T-cell (primary cell): ENCODE measurements around the gene ANAPC5. TPM values are rescaled to one million over a fixed set of nuclear protein-coding genes. Genes with fewer than 3 reads are reported as not detected.

ENCODE experiments used
- ATAC-seq, 4 experiments: fragments of 200-7000 bp in 3 of 4; fragments of 150-1000 bp in 1 of 4; cut with Tn5 transposase; replicated peaks in 1 of 4; 1 replicate in 3 of 4; 2 replicates in 1 of 4; pipeline ENCODE4 v1.10.0; 2021; ENCODE audit warnings: moderate library complexity in 3 of 4, mild to moderate bottlenecking in 2 of 4, moderate number of reproducible peaks in 1 of 4
- CTCF ChIA-PET, 2 donors: fragments of 300-600 bp; sonication (Branson Sonifier 250); formaldehyde crosslinking; loops; one replicate each; lab custom pipeline; 2022; ENCODE audit warnings: antibody characterized with exemption in 2 of 2; lab: Charles Lee
- POLR2A ChIA-PET, 2 donors: fragments of 300-600 bp; sonication (Branson Sonifier 250); formaldehyde crosslinking; loops; one replicate each; lab custom pipeline; 2022; ENCODE audit warnings: antibody characterized with exemption in 2 of 2; lab: Charles Lee
- DNase-seq, 35 experiments: peaks; one replicate each; pipeline versions ENCODE4 v3.0.0 to v3.0.0-alpha.2; 2013 to 2023
- H3K27ac ChIP-seq: one replicate; pipeline ENCODE4 v1.5.1; 2013; ENCODE audit warnings: low read length
- H3K27me3 ChIP-seq, 2 experiments: replicated peaks in 1 of 2; 1 replicate in 1 of 2; 2 replicates in 1 of 2; pipeline versions ENCODE4 v1.6.1 to v1.7.0; 2013; ENCODE audit warnings: low read length in 1 of 2, mixed read lengths in 1 of 2; ENCODE audit not compliant: control insufficient read depth in 2 of 2, insufficient read depth in 2 of 2; ENCODE audit errors: extremely low read depth in 1 of 2
- H3K36me3 ChIP-seq, 2 donors: 1 replicate in 1 of 2; 2 replicates in 1 of 2; pipeline versions ENCODE4 v1.6.1 to v1.7.0; 2013; ENCODE audit warnings: low read length in 1 of 2; ENCODE audit not compliant: control insufficient read depth in 2 of 2, insufficient read depth in 1 of 2; ENCODE audit errors: extremely low read depth in 1 of 2
- H3K4me1 ChIP-seq, 2 experiments: 1 replicate in 1 of 2; 2 replicates in 1 of 2; pipeline versions ENCODE4 v1.6.1 to v1.7.0; 2013; ENCODE audit warnings: low read length in 2 of 2, mixed read lengths in 1 of 2; ENCODE audit not compliant: insufficient read depth in 2 of 2, control insufficient read depth in 1 of 2; ENCODE audit errors: extremely low read depth in 1 of 2
- H3K4me3 ChIP-seq, 2 donors: 1 replicate in 1 of 2; 2 replicates in 1 of 2; pipeline versions ENCODE4 v1.5.1 to v1.7.0; 2013; ENCODE audit warnings: mild to moderate bottlenecking in 2 of 2, low read length in 1 of 2, moderate library complexity in 1 of 2; ENCODE audit not compliant: control insufficient read depth in 1 of 2; ENCODE audit errors: extremely low read depth in 1 of 2
- H3K9me3 ChIP-seq: 2 replicates; pipeline ENCODE4 v1.7.0; 2013
- H3K27ac Mint-ChIP-seq, 2 donors: one replicate each; pipeline ENCODE4 v1.8.0; 2020 to 2021; ENCODE audit warnings: mild to moderate bottlenecking in 2 of 2, mixed read lengths in 2 of 2
- H3K27me3 Mint-ChIP-seq, 2 donors: one replicate each; pipeline ENCODE4 v1.8.0; 2021 to 2022; ENCODE audit warnings: mixed read lengths in 2 of 2
- H3K36me3 Mint-ChIP-seq: one replicate; pipeline ENCODE4 v1.8.0; 2021; ENCODE audit warnings: mixed read lengths
- H3K4me1 Mint-ChIP-seq, 3 donors: one replicate each; pipeline ENCODE4 v1.8.0; 2020 to 2022; ENCODE audit warnings: mixed read lengths in 3 of 3, mild to moderate bottlenecking in 1 of 3
- H3K4me3 Mint-ChIP-seq, 3 donors: one replicate each; pipeline ENCODE4 v1.8.0; 2020 to 2022; ENCODE audit warnings: mild to moderate bottlenecking in 3 of 3, mixed read lengths in 3 of 3, moderate library complexity in 3 of 3
- H3K9me3 Mint-ChIP-seq, 3 donors: one replicate each; pipeline ENCODE4 v1.8.0; 2020 to 2022; ENCODE audit warnings: mixed read lengths in 3 of 3
- WGBS: methylation state at CpG from one replicate; pipeline ENCODE4 v1.1.5; 2013; ENCODE audit warnings: missing lambda C conversion rate; ENCODE audit not compliant: insufficient coverage; 5-methylcytosine and 5-hydroxymethylcytosine counted together
- total RNA-seq, 35 experiments: library from RNA in 6 of 35; stranded (reverse) in 6 of 35; fragments of 120-200 nt in 1 of 35; gene quantifications; one replicate each; pipeline versions ENCODE4 v1.2.1 to v1.2.4 and lab custom pipeline; 2013 to 2026

ANAPC5 gene
- total RNA-seq, 5 donors from 2014 or later (not counting 1 experiment from before 2014, with no cell fraction given), result 121 to 134 (median 126) TPM

DNA sequence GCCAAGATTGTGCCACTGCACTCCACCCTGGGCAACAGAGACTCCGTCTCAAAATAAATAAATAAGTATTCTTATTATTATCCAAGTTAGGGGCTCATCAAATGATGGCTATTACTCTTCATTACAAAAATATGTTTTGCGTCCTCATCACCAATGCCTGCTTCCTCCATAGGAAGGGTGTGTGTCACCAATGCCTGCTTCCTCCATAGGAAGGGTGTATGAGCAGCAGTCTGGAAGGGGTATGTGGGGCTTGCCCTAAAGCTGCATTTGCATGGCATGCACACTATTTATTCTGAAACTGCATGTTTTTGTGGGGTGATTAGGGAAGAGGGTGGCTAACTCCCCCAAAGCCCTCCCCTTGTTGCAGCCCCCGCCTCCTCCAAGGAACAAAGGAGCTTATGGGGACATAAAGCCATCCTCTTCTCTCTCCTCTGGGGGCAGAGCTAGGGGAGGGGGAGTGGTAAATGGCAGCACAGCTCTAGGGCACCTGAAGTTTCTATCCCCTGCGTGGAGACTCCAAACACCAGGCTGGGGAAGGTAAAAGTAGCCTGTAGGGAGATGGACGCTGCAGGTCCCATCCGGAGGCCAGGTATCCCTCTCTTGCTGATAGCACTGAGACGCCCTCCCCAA is 57.0 kb downstream of the ANAPC5 start:
- no peaks in the 10 kb centered on the region for H3K27me3 Mint-ChIP-seq
- WGBS, result 27% methylated on average over 3 of the region's 7 CpGs
- Histone ChIP-seq H3K4me1 (peaks cover 10 to 32% of the 10 kb centered on the region in 2 experiments), H3K4me3 (peak overlapping the region; percentile 76 to 92), H3K9me3 (no peaks in the 10 kb centered on the region), H3K36me3 (peaks cover 0 to 4% of the 10 kb centered on the region in 2 donors), H3K27me3 (no peaks in the 10 kb centered on the region), H3K27ac (no peak overlapping the region)
- peak overlapping the region; percentile 43 to 83 for H3K27ac Mint-ChIP-seq
- H3K4me1 Mint-ChIP-seq, result peaks cover 16 to 24% (median 21%) of the 10 kb centered on the region in 3 donors
- no peaks in the 10 kb centered on the region for H3K9me3 Mint-ChIP-seq
- peaks cover 7% of the 10 kb centered on the region for H3K36me3 Mint-ChIP-seq
- ChIA-PET CTCF (no interaction called here), POLR2A (no interaction called here)
- DNase-seq (peak in 3 of 35 experiments; percentile 2 to 17 (median 13)), ATAC-seq (no peak)
- peak overlapping the region; percentile 84 to 89 (median 87) for H3K4me3 Mint-ChIP-seq

DNA sequence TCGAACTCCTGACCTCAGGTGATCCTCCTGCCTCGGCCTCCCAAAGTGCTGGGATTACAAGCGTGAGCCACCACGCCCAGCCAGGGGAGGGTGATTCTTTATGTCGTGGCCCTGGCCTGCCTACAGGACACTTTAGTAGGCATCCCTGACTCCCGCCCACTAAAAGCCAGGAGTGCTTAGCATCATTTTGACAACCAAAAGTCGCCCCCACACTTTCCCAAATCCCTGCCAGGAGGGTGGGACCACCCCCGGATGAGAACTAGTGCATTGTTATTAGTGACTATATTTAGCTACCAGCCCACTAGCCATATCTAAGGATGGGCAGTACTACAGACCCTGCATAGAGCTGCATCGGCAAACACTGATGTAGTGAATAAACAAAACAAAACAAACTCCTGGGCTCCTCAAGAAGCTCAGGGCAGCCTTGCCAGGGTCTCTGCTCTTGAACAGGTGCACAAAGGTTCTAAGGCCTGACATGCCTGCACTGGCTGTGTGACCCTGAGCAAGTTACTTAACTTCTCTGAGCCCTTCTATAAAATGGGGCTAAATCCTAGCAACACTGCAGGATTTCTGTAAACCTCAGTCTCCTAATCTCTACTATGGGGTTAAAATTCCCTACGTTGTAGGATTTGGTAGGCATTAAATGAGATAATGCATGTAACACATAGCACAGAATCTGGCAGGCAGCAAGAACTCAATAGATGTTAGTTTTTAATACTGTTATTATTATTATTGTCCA is 57.9 kb downstream of the ANAPC5 start:
- Mint-ChIP-seq H3K27ac (no peak overlapping the region), H3K4me3 (peak overlapping the region in 2 of 3 donors; percentile 21 to 45)
- no peak for ATAC-seq

DNA sequence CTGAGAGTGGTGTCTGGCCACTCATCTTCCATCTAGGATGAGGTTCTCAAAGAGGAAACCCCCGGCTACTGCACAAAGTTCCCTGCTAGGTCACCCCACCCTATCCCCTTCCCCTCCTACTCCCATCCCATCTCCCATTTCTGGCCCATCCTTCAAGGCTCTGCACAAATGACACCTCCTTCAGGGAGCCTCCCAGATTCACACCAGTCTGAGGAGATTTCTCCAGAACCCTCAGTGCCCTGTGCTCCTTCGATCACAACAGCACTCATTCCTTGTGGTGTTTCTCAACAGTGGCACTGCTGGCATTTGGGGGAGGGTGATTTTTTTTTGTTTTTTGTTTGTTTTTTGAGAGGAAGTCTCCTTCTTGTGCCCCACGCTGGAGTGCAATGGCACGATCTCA is 58.6 kb downstream of the ANAPC5 start:
- ChIA-PET POLR2A (no interaction called here), CTCF (no interaction called here)
- H3K4me1 Mint-ChIP-seq, result peaks cover 17 to 23% (median 21%) of the 10 kb centered on the region in 3 donors
- H3K4me3 ChIP-seq, result no peak overlapping the region
- 100% methylated on average over 1 of the region's 4 CpGs for WGBS
- no peak overlapping the region for H3K4me3 Mint-ChIP-seq
- peaks cover 0 to 4% of the 10 kb centered on the region in 2 donors for H3K36me3 ChIP-seq
- H3K27me3 Mint-ChIP-seq, result no peaks in the 10 kb centered on the region
- H3K9me3 Mint-ChIP-seq, result no peaks in the 10 kb centered on the region
- DNase-seq (no peak), ATAC-seq (no peak)
- no peaks in the 10 kb centered on the region for H3K27me3 ChIP-seq
- H3K4me1 ChIP-seq, result peaks cover 10 to 32% of the 10 kb centered on the region in 2 experiments
- H3K27ac ChIP-seq, result no peak overlapping the region
- H3K27ac Mint-ChIP-seq, result peak overlapping the region in 1 of 2 donors; percentile 64
- H3K9me3 ChIP-seq, result no peaks in the 10 kb centered on the region
- H3K36me3 Mint-ChIP-seq, result peaks cover 7% of the 10 kb centered on the region

More for the DNA sequence above, 57.9 kb downstream of the ANAPC5 start:
- H3K36me3 ChIP-seq, result peaks cover 0 to 4% of the 10 kb centered on the region in 2 donors
- Mint-ChIP-seq H3K36me3 (peaks cover 7% of the 10 kb centered on the region), H3K27me3 (no peaks in the 10 kb centered on the region), H3K9me3 (no peaks in the 10 kb centered on the region), H3K4me1 (peaks cover 16 to 24% (median 21%) of the 10 kb centered on the region in 3 donors)
- no peak for DNase-seq
- H3K27me3 ChIP-seq, result no peaks in the 10 kb centered on the region
- H3K27ac ChIP-seq, result no peak overlapping the region
- WGBS, result no CpG with 5 or more reads among the region's 10 CpGs
- CTCF ChIA-PET, result no interaction called here
- POLR2A ChIA-PET, result no interaction called here
- H3K4me1 ChIP-seq, result peaks cover 10 to 32% of the 10 kb centered on the region in 2 experiments
- no peaks in the 10 kb centered on the region for H3K9me3 ChIP-seq
- no peak overlapping the region for H3K4me3 ChIP-seq

GRCh38 chr12:121290410-121290809 is 61.8 kb downstream of the ANAPC5 start:
- CTCF ChIA-PET, result no interaction called here
- Histone ChIP-seq H3K27me3 (no peaks in the 10 kb centered on the region), H3K9me3 (no peaks in the 10 kb centered on the region), H3K27ac (no peak overlapping the region), H3K4me3 (no peak overlapping the region), H3K36me3 (peaks cover 0 to 4% of the 10 kb centered on the region in 2 donors), H3K4me1 (peaks cover 2 to 14% of the 10 kb centered on the region in 2 experiments)
- peaks cover 17 to 23% (median 22%) of the 10 kb centered on the region in 3 donors for H3K4me1 Mint-ChIP-seq
- ATAC-seq, result no peak
- no peak overlapping the region for H3K27ac Mint-ChIP-seq
- H3K36me3 Mint-ChIP-seq, result peaks cover 7% of the 10 kb centered on the region
- H3K27me3 Mint-ChIP-seq, result no peaks in the 10 kb centered on the region
- POLR2A ChIA-PET, result no interaction called here
- no peak overlapping the region for H3K4me3 Mint-ChIP-seq
- DNase-seq, result no peak
- no peaks in the 10 kb centered on the region for H3K9me3 Mint-ChIP-seq
- WGBS, result 100% methylated on average over 2 of the region's 5 CpGs

- Histone ChIP-seq H3K27ac (no peak overlapping the region), H3K4me3 (no peak overlapping the region), H3K4me1 (peaks cover 0 to 10% of the 10 kb centered on the region in 2 experiments), H3K36me3 (peaks cover 0 to 4% of the 10 kb centered on the region in 2 donors), H3K9me3 (no peaks in the 10 kb centered on the region), H3K27me3 (no peaks in the 10 kb centered on the region)
- Mint-ChIP-seq H3K4me3 (no peak overlapping the region), H3K27me3 (no peaks in the 10 kb centered on the region), H3K27ac (no peak overlapping the region), H3K36me3 (peaks cover 7% of the 10 kb centered on the region), H3K4me1 (peaks cover 13 to 19% (median 18%) of the 10 kb centered on the region in 3 donors), H3K9me3 (no peaks in the 10 kb centered on the region)
- 95% methylated on average over 5 of the region's 7 CpGs for WGBS
- DNase-seq (no peak), ATAC-seq (no peak)
- POLR2A ChIA-PET, result no interaction called here
- CTCF ChIA-PET, result no interaction called here
Observed at GRCh38 chr12:121289962-121290361, 62.2 kb downstream of the ANAPC5 start.

DNA sequence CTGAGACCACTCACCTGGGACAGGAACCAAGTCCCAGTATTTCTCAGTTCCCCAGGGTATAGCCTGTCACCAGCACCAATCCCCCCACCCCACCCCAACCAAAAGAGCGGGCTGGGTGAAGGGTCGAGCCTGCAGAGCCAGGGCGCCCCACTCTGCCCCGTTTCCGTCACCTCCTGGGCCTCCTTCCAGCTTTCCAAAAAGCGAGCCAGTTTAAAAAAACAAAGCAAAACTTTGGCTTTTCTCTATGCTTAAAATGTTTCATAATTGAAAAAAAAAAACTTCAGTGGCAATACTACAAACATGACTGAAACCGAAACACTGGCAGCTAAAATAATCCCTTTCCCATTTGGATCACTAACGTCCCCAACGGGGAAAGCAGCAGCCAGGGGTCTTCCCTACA is 63.2 kb downstream of the ANAPC5 start:
- Histone ChIP-seq H3K9me3 (no peaks in the 10 kb centered on the region), H3K4me1 (no peaks in the 10 kb centered on the region), H3K4me3 (no peak overlapping the region), H3K36me3 (peaks cover 1 to 4% of the 10 kb centered on the region in 2 donors), H3K27ac (no peak overlapping the region), H3K27me3 (no peaks in the 10 kb centered on the region)
- H3K27ac Mint-ChIP-seq, result no peak overlapping the region
- ATAC-seq (no peak), DNase-seq (no peak)
- H3K27me3 Mint-ChIP-seq, result no peaks in the 10 kb centered on the region
- WGBS, result no CpG with 5 or more reads among the region's 9 CpGs
- peaks cover 11 to 16% (median 14%) of the 10 kb centered on the region in 3 donors for H3K4me1 Mint-ChIP-seq
- no peaks in the 10 kb centered on the region for H3K9me3 Mint-ChIP-seq
- H3K36me3 Mint-ChIP-seq, result peaks cover 7% of the 10 kb centered on the region
- POLR2A ChIA-PET, result interaction anchor here in 1 of 2 donors (0.6 kb wide), 1 partner anchor 70 kb away, joined by 7 read pairs; no protein-coding TSS in a partner anchor
- no peak overlapping the region for H3K4me3 Mint-ChIP-seq
- CTCF ChIA-PET, result no interaction called here
